Tibial nerve (tissue), 4 donors: ENCODE results near the gene PTPRK. TPM values are rescaled to one million over a fixed set of nuclear protein-coding genes. Genes with fewer than 3 reads are reported as not detected.

Source experiments
- DNase-seq, 2 donors: peaks; one replicate each; pipeline ENCODE4 v3.0.0-alpha.2; 2019; ENCODE audit warnings: low spot score in 2 of 2
- H3K27ac ChIP-seq, 4 donors: fragments of 200-600 bp; sonication (generic) in 3 of 4; one replicate each; pipeline ENCODE4 v1.5.1; 2017 to 2019; ENCODE audit warnings: mild to moderate bottlenecking in 1 of 4
- H3K27me3 ChIP-seq, 2 donors: fragments of 200-600 bp; sonication (generic) in 1 of 2; one replicate each; pipeline versions ENCODE4 v1.5.1 to v1.6.0; 2017 to 2019
- H3K36me3 ChIP-seq, 3 donors: fragments of 200-600 bp; sonication (generic); one replicate each; pipeline ENCODE4 v1.5.1; 2018 to 2019
- H3K4me1 ChIP-seq, 4 donors: fragments of 200-600 bp; sonication (generic) in 3 of 4; one replicate each; pipeline ENCODE4 v1.5.1; 2017 to 2019
- H3K4me3 ChIP-seq, 4 donors: fragments of 200-600 bp; sonication (generic) in 3 of 4; one replicate each; pipeline ENCODE4 v1.5.1; 2017 to 2019; ENCODE audit warnings: mild to moderate bottlenecking in 1 of 4, moderate library complexity in 1 of 4
- H3K9me3 ChIP-seq, 4 donors: fragments of 200-600 bp; sonication (generic) in 3 of 4; one replicate each; pipeline ENCODE4 v1.5.1; 2017 to 2019
- CTCF ChIP-seq, 5 experiments: fragments of 200-600 bp in 3 of 5; fragments of 450-650 bp in 2 of 5; sonication (generic) in 3 of 5; IDR thresholded peaks; one replicate each; pipeline ENCODE4 v1.5.1; 2016 to 2019; ENCODE audit warnings: antibody characterized with exemption in 5 of 5, mild to moderate bottlenecking in 3 of 5, moderate library complexity in 2 of 5
- EP300 ChIP-seq, 2 donors: sonication (generic); formaldehyde crosslinking; IDR thresholded peaks; one replicate each; pipeline ENCODE4 v1.6.1; 2017; ENCODE audit warnings: antibody characterized with exemption in 2 of 2, mild to moderate bottlenecking in 1 of 2
- POLR2A ChIP-seq, 2 donors: fragments of 450-650 bp; IDR thresholded peaks; one replicate each; pipeline ENCODE4 v1.6.1; 2017; ENCODE audit warnings: antibody characterized with exemption in 2 of 2, mild to moderate bottlenecking in 2 of 2, moderate library complexity in 2 of 2
- WGBS, 2 donors: methylation state at CpG; one replicate each; pipeline ENCODE4 v1.1.5; 2018; 5-methylcytosine and 5-hydroxymethylcytosine counted together
- total RNA-seq, 4 donors: library from RNA; depleted of rRNA; stranded (reverse); fragments of >200 nt; gene quantifications; one replicate each; pipeline ENCODE4 v1.1.0, GENCODE V29; 2016

Gene PTPRK
- total RNA-seq, 4 donors from 2014 or later, result 17.4 to 26.1 (median 21.2) TPM

- 95 to 96% methylated on average over 8 of the region's 8 CpGs for WGBS, 2 donors
- Histone ChIP-seq H3K36me3 (no peaks in the 10 kb centered on the region), H3K27ac (no peak overlapping the region), H3K9me3 (no peaks in the 10 kb centered on the region), H3K4me1 (peaks cover 0 to 3% (median 0%) of the 10 kb centered on the region in 4 donors), H3K27me3 (no peaks in the 10 kb centered on the region), H3K4me3 (no peak overlapping the region)
- TF ChIP-seq EP300 (IDR thresholded peaks at IDR 0.05), result no peak
- TF ChIP-seq CTCF (IDR thresholded peaks at IDR 0.05), result no peak
- TF ChIP-seq POLR2A (IDR thresholded peaks at IDR 0.05), result no peak
- no peak for DNase-seq
Observed at GRCh38 chr6:128316258-128316929, 204.0 kb downstream of the PTPRK start.

GRCh38 chr6:128314190-128314589, 206.2 kb downstream of the PTPRK start:
- no peak overlapping the region for H3K4me3 ChIP-seq
- no peaks in the 10 kb centered on the region for H3K9me3 ChIP-seq
- H3K27me3 ChIP-seq, result no peaks in the 10 kb centered on the region
- TF ChIP-seq CTCF (IDR thresholded peaks at IDR 0.05), result no peak
- TF ChIP-seq EP300 (IDR thresholded peaks at IDR 0.05), result no peak
- no peak for TF ChIP-seq POLR2A (IDR thresholded peaks at IDR 0.05)
- H3K27ac ChIP-seq, result no peak overlapping the region
- H3K36me3 ChIP-seq, result no peaks in the 10 kb centered on the region
- H3K4me1 ChIP-seq, result peaks cover 0 to 3% (median 0%) of the 10 kb centered on the region in 4 donors
- DNase-seq, result no peak

- WGBS, 2 donors, result 81 to 86% methylated on average over 3 of the region's 3 CpGs
- TF ChIP-seq CTCF (IDR thresholded peaks at IDR 0.05), result no peak
- no peak overlapping the region for H3K27ac ChIP-seq
- DNase-seq, result no peak
- H3K27me3 ChIP-seq, result no peaks in the 10 kb centered on the region
- no peaks in the 10 kb centered on the region for H3K36me3 ChIP-seq
- H3K4me1 ChIP-seq, result peaks cover 0 to 3% (median 0%) of the 10 kb centered on the region in 4 donors
- H3K4me3 ChIP-seq, result no peak overlapping the region
- H3K9me3 ChIP-seq, result no peaks in the 10 kb centered on the region
Observed at GRCh38 chr6:128311944-128312570, 208.3 kb downstream of the PTPRK start.

- 65 to 72% methylated on average over 2 of the region's 2 CpGs for WGBS, 2 donors
Observed at GRCh38 chr6:128310451-128310850, 209.9 kb downstream of the PTPRK start.

More at GRCh38 chr6:128310451-128310850, 209.9 kb downstream of the PTPRK start:
- Histone ChIP-seq H3K27me3 (no peaks in the 10 kb centered on the region), H3K36me3 (no peaks in the 10 kb centered on the region), H3K27ac (no peak overlapping the region), H3K4me3 (no peak overlapping the region), H3K4me1 (peaks cover 0 to 3% (median 0%) of the 10 kb centered on the region in 4 donors), H3K9me3 (no peaks in the 10 kb centered on the region)
- TF ChIP-seq CTCF (IDR thresholded peaks at IDR 0.05) (no peak), EP300 (IDR thresholded peaks at IDR 0.05) (no peak), POLR2A (IDR thresholded peaks at IDR 0.05) (no peak)
- DNase-seq, result no peak
